ENCODE data around the gene FAM83C. TPM values are rescaled to one million over a fixed set of nuclear protein-coding genes. Genes with fewer than 3 reads are reported as not detected.

The FAM83C gene
- total RNA-seq, 1 donor from 2014 or later: not detected

GRCh38 chr20:35276408-35276807 is 15.8 kb downstream of the FAM83C start:
- peaks cover 5% of the 10 kb centered on the region for H3K27me3 Mint-ChIP-seq (ENCODE audit: unreplicated experiment)
- no peak for TF ChIP-seq CTCF (IDR thresholded peaks at IDR 0.05; ENCODE audit: partially characterized antibody, unreplicated experiment)
- H3K36me3 Mint-ChIP-seq (ENCODE audit: unreplicated experiment): no peaks in the 10 kb centered on the region
- H3K4me3 Mint-ChIP-seq (ENCODE audit: unreplicated experiment): peak overlapping the region; percentile 97
- H3K4me1 Mint-ChIP-seq (ENCODE audit: low read depth, unreplicated experiment): peaks cover 11% of the 10 kb centered on the region
- peaks cover 11% of the 10 kb centered on the region for H3K9me3 Mint-ChIP-seq (ENCODE audit: unreplicated experiment)
- H3K27ac Mint-ChIP-seq (ENCODE audit: unreplicated experiment): peak overlapping the region; percentile 98
- DNase-seq: no peak

- peaks cover 11% of the 10 kb centered on the region for H3K4me1 Mint-ChIP-seq (ENCODE audit: low read depth, unreplicated experiment)
- no peak for TF ChIP-seq CTCF (IDR thresholded peaks at IDR 0.05; ENCODE audit: partially characterized antibody, unreplicated experiment)
- peaks cover 5% of the 10 kb centered on the region for H3K27me3 Mint-ChIP-seq (ENCODE audit: unreplicated experiment)
- H3K36me3 Mint-ChIP-seq (ENCODE audit: unreplicated experiment): no peaks in the 10 kb centered on the region
- peak overlapping the region; percentile 52 for H3K4me3 Mint-ChIP-seq (ENCODE audit: unreplicated experiment)
- DNase-seq: no peak
- peak overlapping the region; percentile 78 for H3K27ac Mint-ChIP-seq (ENCODE audit: unreplicated experiment)
- H3K9me3 Mint-ChIP-seq (ENCODE audit: unreplicated experiment): peaks cover 13% of the 10 kb centered on the region
Measured at GRCh38 chr20:35275741-35276251, 16.4 kb downstream of the FAM83C start.

GRCh38 chr20:35274172-35275092 is 17.8 kb downstream of the FAM83C start:
- Mint-ChIP-seq H3K9me3 (ENCODE audit: unreplicated experiment) (peaks cover 13% of the 10 kb centered on the region), H3K36me3 (ENCODE audit: unreplicated experiment) (no peaks in the 10 kb centered on the region), H3K27me3 (ENCODE audit: unreplicated experiment) (peaks cover 5% of the 10 kb centered on the region), H3K4me3 (ENCODE audit: unreplicated experiment) (no peak overlapping the region), H3K27ac (ENCODE audit: unreplicated experiment) (peak overlapping the region; percentile 78), H3K4me1 (ENCODE audit: low read depth, unreplicated experiment) (peaks cover 11% of the 10 kb centered on the region)
- DNase-seq: no peak
- no peak for TF ChIP-seq CTCF (IDR thresholded peaks at IDR 0.05; ENCODE audit: partially characterized antibody, unreplicated experiment)

GRCh38 chr20:35273449-35274171 is 18.6 kb downstream of the FAM83C start:
- Mint-ChIP-seq H3K4me1 (ENCODE audit: low read depth, unreplicated experiment) (peaks cover 11% of the 10 kb centered on the region), H3K9me3 (ENCODE audit: unreplicated experiment) (peaks cover 13% of the 10 kb centered on the region), H3K27ac (ENCODE audit: unreplicated experiment) (peak overlapping the region; percentile 66), H3K27me3 (ENCODE audit: unreplicated experiment) (peaks cover 8% of the 10 kb centered on the region), H3K4me3 (ENCODE audit: unreplicated experiment) (no peak overlapping the region), H3K36me3 (ENCODE audit: unreplicated experiment) (no peaks in the 10 kb centered on the region)
- no peak for TF ChIP-seq CTCF (IDR thresholded peaks at IDR 0.05; ENCODE audit: partially characterized antibody, unreplicated experiment)
- DNase-seq: no peak
